CD8-positive, alpha-beta memory T cell (primary cell): ENCODE measurements around the gene GDPD5. TPM values are rescaled to one million over a fixed set of nuclear protein-coding genes. Genes with fewer than 3 reads are reported as not detected.
A peak's percentile ranks its signal among the peaks of the same experiment; 100 is the strongest.
"Not testable (repeated sequence)": the region's sequence is repeated elsewhere in the genome, so short reads cannot be mapped to it uniquely, and the experiment has no call there.

ENCODE experiments used
- CTCF ChIA-PET: fragments of 350-600 bp; sonication (Branson Sonifier 250); formaldehyde crosslinking; loops from one replicate; lab custom pipeline; 2021; ENCODE audit warnings: antibody characterized with exemption; lab: Charles Lee
- POLR2A ChIA-PET: fragments of 350-600 bp; sonication (Branson Sonifier 250); formaldehyde crosslinking; loops from one replicate; lab custom pipeline; 2021; ENCODE audit warnings: antibody characterized with exemption; lab: Charles Lee
- DNase-seq, 5 donors: peaks; one replicate each; pipeline versions ENCODE4 v3.0.0 to v3.0.0-alpha.2; 2020 to 2022; ENCODE audit warnings: mixed read lengths in 1 of 5
- H3K27ac ChIP-seq: one replicate; pipeline ENCODE4 v1.7.0; 2013; ENCODE audit warnings: low read depth, mild to moderate bottlenecking, low read length, moderate library complexity
- H3K27me3 ChIP-seq: 2 replicates; pipeline ENCODE4 v1.7.0; 2013; ENCODE audit warnings: low read length, mild to moderate bottlenecking; ENCODE audit not compliant: insufficient read depth, poor library complexity, severe bottlenecking
- H3K36me3 ChIP-seq: 2 replicates; pipeline ENCODE4 v1.7.0; 2013; ENCODE audit warnings: mild to moderate bottlenecking, low read length, moderate library complexity; ENCODE audit not compliant: insufficient read depth
- H3K4me1 ChIP-seq: 2 replicates; pipeline ENCODE4 v1.7.0; 2013; ENCODE audit warnings: mild to moderate bottlenecking, low read length, moderate library complexity; ENCODE audit not compliant: insufficient read depth
- H3K4me3 ChIP-seq: 2 replicates; pipeline ENCODE4 v1.7.0; 2013; ENCODE audit warnings: mild to moderate bottlenecking, low read length
- H3K9me3 ChIP-seq: 2 replicates; pipeline ENCODE4 v1.7.0; 2013; ENCODE audit warnings: mild to moderate bottlenecking, low read length
- H3K27ac Mint-ChIP-seq, 8 donors: one replicate each; pipeline ENCODE4 v1.8.0; 2020 to 2021; ENCODE audit warnings: mixed read lengths in 8 of 8, mild to moderate bottlenecking in 6 of 8, inconsistent platforms in 3 of 8, moderate library complexity in 3 of 8
- H3K27me3 Mint-ChIP-seq, 2 donors: one replicate each; pipeline ENCODE4 v1.8.0; 2020 to 2021; ENCODE audit warnings: mixed read lengths in 2 of 2, mild to moderate bottlenecking in 1 of 2, moderate library complexity in 1 of 2
- H3K36me3 Mint-ChIP-seq, 3 donors: one replicate each; pipeline ENCODE4 v1.8.0; 2020 to 2021; ENCODE audit warnings: mixed read lengths in 3 of 3, inconsistent platforms in 1 of 3, mild to moderate bottlenecking in 1 of 3
- H3K4me1 Mint-ChIP-seq, 3 donors: one replicate each; pipeline ENCODE4 v1.8.0; 2020 to 2021; ENCODE audit warnings: mixed read lengths in 3 of 3, inconsistent platforms in 1 of 3, mild to moderate bottlenecking in 1 of 3
- H3K4me3 Mint-ChIP-seq, 7 donors: one replicate each; pipeline ENCODE4 v1.8.0; 2020 to 2021; ENCODE audit warnings: mixed read lengths in 7 of 7, mild to moderate bottlenecking in 6 of 7, moderate library complexity in 4 of 7, inconsistent platforms in 2 of 7
- H3K9me3 Mint-ChIP-seq, 5 donors: one replicate each; pipeline ENCODE4 v1.8.0; 2020 to 2022; ENCODE audit warnings: mixed read lengths in 5 of 5, mild to moderate bottlenecking in 3 of 5, moderate library complexity in 2 of 5, inconsistent platforms in 1 of 5
- polyA plus RNA-seq: library from polyadenylated mRNA; unstranded; fragments of 300-500 nt; fragmentation: Illumina TruSeq; gene quantifications from one replicate; pipeline ENCODE4 v1.2.3, GENCODE V29; 2021
- total RNA-seq, 2 experiments: library from RNA; stranded (reverse); gene quantifications; one replicate each; pipeline ENCODE4 v1.2.3, GENCODE V29; 2021

GDPD5 gene
- total and polyA plus RNA-seq, 3 experiments from 2014 or later = 8.9 to 10.4 (median 9.1) TPM

- Mint-ChIP-seq H3K27me3 (no peaks in the 10 kb centered on the region), H3K27ac (peak overlapping the region in 1 of 8 donors; percentile 7), H3K4me3 (no peak overlapping the region), H3K9me3 (no peaks in the 10 kb centered on the region), H3K4me1 (no peaks in the 10 kb centered on the region), H3K36me3 (peaks cover 0 to 31% (median 0%) of the 10 kb centered on the region in 3 donors)
- Histone ChIP-seq H3K4me3 (no peak overlapping the region), H3K9me3 (no peaks in the 10 kb centered on the region), H3K27ac (no peak overlapping the region), H3K36me3 (peaks cover 8% of the 10 kb centered on the region), H3K27me3 (no peaks in the 10 kb centered on the region), H3K4me1 (no peaks in the 10 kb centered on the region)
- ChIA-PET POLR2A (no interaction called here), CTCF (no interaction called here)
- DNase-seq = no peak
These were observed 104.6 kb downstream of the GDPD5 start for GRCh38 chr11:75421035-75421602.

GRCh38 chr11:75420224-75421034 lies 105.3 kb downstream of the GDPD5 start:
- DNase-seq = no peak
- Mint-ChIP-seq H3K4me3 (no peak overlapping the region), H3K27me3 (no peaks in the 10 kb centered on the region), H3K9me3 (no peaks in the 10 kb centered on the region), H3K36me3 (peaks cover 0 to 35% (median 0%) of the 10 kb centered on the region in 3 donors), H3K27ac (peak overlapping the region in 2 of 8 donors; percentile 43 to 51), H3K4me1 (no peaks in the 10 kb centered on the region)
- H3K4me1 ChIP-seq = no peaks in the 10 kb centered on the region
- no peaks in the 10 kb centered on the region for H3K27me3 ChIP-seq
- POLR2A ChIA-PET = no interaction called here
- no peaks in the 10 kb centered on the region for H3K9me3 ChIP-seq
- no peak overlapping the region for H3K27ac ChIP-seq
- CTCF ChIA-PET = no interaction called here
- peaks cover 8% of the 10 kb centered on the region for H3K36me3 ChIP-seq
- H3K4me3 ChIP-seq = no peak overlapping the region

GRCh38 chr11:75413864-75414263 lies 111.9 kb downstream of the GDPD5 start:
- H3K27ac ChIP-seq = no peak overlapping the region
- ChIA-PET CTCF (interaction anchor here (1.0 to 1.7 kb wide), 6 partner anchors 11 to 115 kb away, joined by 3 to 5 read pairs (median 3); no protein-coding TSS in a partner anchor), POLR2A (no interaction called here)
- H3K9me3 ChIP-seq = no peaks in the 10 kb centered on the region
- no peak overlapping the region for H3K4me3 ChIP-seq
- H3K27me3 ChIP-seq = no peaks in the 10 kb centered on the region
- H3K36me3 ChIP-seq = peaks cover 13% of the 10 kb centered on the region
- H3K4me3 Mint-ChIP-seq = no peak overlapping the region
- H3K4me1 Mint-ChIP-seq = peaks cover 0 to 8% (median 2%) of the 10 kb centered on the region in 3 donors
- no peak for DNase-seq
- H3K27ac Mint-ChIP-seq = no peak overlapping the region
- no peaks in the 10 kb centered on the region for H3K27me3 Mint-ChIP-seq
- H3K9me3 Mint-ChIP-seq = no peaks in the 10 kb centered on the region
- no peaks in the 10 kb centered on the region for H3K4me1 ChIP-seq
- peaks cover 0 to 48% (median 7%) of the 10 kb centered on the region in 3 donors for H3K36me3 Mint-ChIP-seq

- not testable (repeated sequence) for H3K9me3 ChIP-seq
- peaks cover 0 to 52% (median 7%) of the 10 kb centered on the region in 3 donors for H3K36me3 Mint-ChIP-seq
These were observed 112.6 kb downstream of the GDPD5 start for GRCh38 chr11:75413146-75413545.

GRCh38 chr11:75409971-75410370 lies 115.8 kb downstream of the GDPD5 start:
- POLR2A ChIA-PET, H3K4me3 Mint-ChIP-seq, H3K9me3 ChIP-seq, H3K27ac Mint-ChIP-seq, H3K27me3 ChIP-seq, DNase-seq, H3K4me3 ChIP-seq, H3K27ac ChIP-seq, H3K9me3 Mint-ChIP-seq, CTCF ChIA-PET, H3K4me1 ChIP-seq, H3K27me3 Mint-ChIP-seq: not testable (repeated sequence)
- Mint-ChIP-seq H3K4me1 (peaks cover 13 to 25% (median 21%) of the 10 kb centered on the region in 3 donors), H3K36me3 (peaks cover 0 to 64% (median 12%) of the 10 kb centered on the region in 3 donors)
- peaks cover 34% of the 10 kb centered on the region for H3K36me3 ChIP-seq

More at GRCh38 chr11:75413146-75413545, 112.6 kb downstream of the GDPD5 start:
- H3K36me3 ChIP-seq = peaks cover 13% of the 10 kb centered on the region
- H3K27me3 Mint-ChIP-seq, DNase-seq, H3K27ac ChIP-seq, H3K4me3 Mint-ChIP-seq, H3K27ac Mint-ChIP-seq, H3K27me3 ChIP-seq, H3K4me3 ChIP-seq, H3K9me3 Mint-ChIP-seq, H3K4me1 ChIP-seq, H3K4me1 Mint-ChIP-seq, POLR2A ChIA-PET: not testable (repeated sequence)
- CTCF ChIA-PET = interaction anchor here (1.0 to 1.6 kb wide), 5 partner anchors 10 to 116 kb away, joined by 3 to 5 read pairs (median 3); no protein-coding TSS in a partner anchor

- H3K36me3 ChIP-seq = peaks cover 42% of the 10 kb centered on the region
These were observed 116.9 kb downstream of the GDPD5 start for GRCh38 chr11:75408957-75409219.

GRCh38 chr11:75406338-75406777 lies 119.4 kb downstream of the GDPD5 start:
- no peaks in the 10 kb centered on the region for H3K27me3 ChIP-seq

More at GRCh38 chr11:75408957-75409219, 116.9 kb downstream of the GDPD5 start:
- H3K4me1 Mint-ChIP-seq = peaks cover 20 to 35% (median 28%) of the 10 kb centered on the region in 3 donors
- no peaks in the 10 kb centered on the region for H3K27me3 Mint-ChIP-seq
- H3K4me3 Mint-ChIP-seq = no peak overlapping the region
- Histone ChIP-seq H3K4me3 (no peak overlapping the region), H3K27me3 (no peaks in the 10 kb centered on the region), H3K4me1 (no peaks in the 10 kb centered on the region), H3K27ac (no peak overlapping the region), H3K9me3 (no peaks in the 10 kb centered on the region)
- peak overlapping the region in 1 of 8 donors; percentile 43 for H3K27ac Mint-ChIP-seq
- no peaks in the 10 kb centered on the region for H3K9me3 Mint-ChIP-seq
- POLR2A ChIA-PET = no interaction called here
- DNase-seq = no peak
- peaks cover 2 to 67% (median 20%) of the 10 kb centered on the region in 3 donors for H3K36me3 Mint-ChIP-seq
- CTCF ChIA-PET = interaction anchor here (1.1 to 2.8 kb wide), 7 partner anchors 9 to 121 kb away, joined by 3 to 13 read pairs (median 11); partner anchors contain the start of gene RPS3

More at GRCh38 chr11:75406338-75406777, 119.4 kb downstream of the GDPD5 start:
- peaks cover 57% of the 10 kb centered on the region for H3K36me3 ChIP-seq
- H3K4me3 Mint-ChIP-seq = no peak overlapping the region
- H3K27me3 Mint-ChIP-seq = no peaks in the 10 kb centered on the region
- H3K27ac ChIP-seq = no peak overlapping the region
- peaks cover 43 to 60% (median 46%) of the 10 kb centered on the region in 3 donors for H3K4me1 Mint-ChIP-seq
- H3K4me1 ChIP-seq = peaks cover 20% of the 10 kb centered on the region
- no peaks in the 10 kb centered on the region for H3K9me3 Mint-ChIP-seq
- no peak for DNase-seq
- peak overlapping the region in 6 of 8 donors; percentile 15 to 40 (median 30) for H3K27ac Mint-ChIP-seq
- peaks cover 8 to 72% (median 27%) of the 10 kb centered on the region in 3 donors for H3K36me3 Mint-ChIP-seq
- ChIA-PET CTCF (interaction anchor here (0.7 to 2.6 kb wide), 2 partner anchors 23 to 126 kb away, joined by 3 to 12 read pairs; no protein-coding TSS in a partner anchor), POLR2A (no interaction called here)
- no peaks in the 10 kb centered on the region for H3K9me3 ChIP-seq
- H3K4me3 ChIP-seq = no peak overlapping the region
